ENCODE data around the gene EDEM3.

DNA sequence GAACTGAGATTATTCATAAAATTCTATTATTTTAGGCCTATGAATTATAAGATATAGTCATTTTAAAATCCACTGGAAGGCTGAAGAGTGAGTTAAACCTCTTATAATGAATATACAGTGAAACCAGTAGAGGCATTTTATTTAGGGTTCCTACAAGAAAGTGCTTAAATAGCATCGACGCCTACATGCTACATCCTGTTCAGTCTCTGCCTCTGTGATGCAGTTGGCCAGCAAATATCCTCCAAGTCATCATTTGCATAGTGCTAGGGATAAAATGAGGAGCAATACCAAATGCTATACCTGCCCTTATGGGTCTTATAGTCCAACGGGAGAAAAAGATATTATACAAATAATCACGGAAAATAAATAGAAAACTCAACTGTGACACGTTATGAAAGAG is 59.6 kb downstream of the EDEM3 start:
- TF ChIP-seq, protein P1, sequence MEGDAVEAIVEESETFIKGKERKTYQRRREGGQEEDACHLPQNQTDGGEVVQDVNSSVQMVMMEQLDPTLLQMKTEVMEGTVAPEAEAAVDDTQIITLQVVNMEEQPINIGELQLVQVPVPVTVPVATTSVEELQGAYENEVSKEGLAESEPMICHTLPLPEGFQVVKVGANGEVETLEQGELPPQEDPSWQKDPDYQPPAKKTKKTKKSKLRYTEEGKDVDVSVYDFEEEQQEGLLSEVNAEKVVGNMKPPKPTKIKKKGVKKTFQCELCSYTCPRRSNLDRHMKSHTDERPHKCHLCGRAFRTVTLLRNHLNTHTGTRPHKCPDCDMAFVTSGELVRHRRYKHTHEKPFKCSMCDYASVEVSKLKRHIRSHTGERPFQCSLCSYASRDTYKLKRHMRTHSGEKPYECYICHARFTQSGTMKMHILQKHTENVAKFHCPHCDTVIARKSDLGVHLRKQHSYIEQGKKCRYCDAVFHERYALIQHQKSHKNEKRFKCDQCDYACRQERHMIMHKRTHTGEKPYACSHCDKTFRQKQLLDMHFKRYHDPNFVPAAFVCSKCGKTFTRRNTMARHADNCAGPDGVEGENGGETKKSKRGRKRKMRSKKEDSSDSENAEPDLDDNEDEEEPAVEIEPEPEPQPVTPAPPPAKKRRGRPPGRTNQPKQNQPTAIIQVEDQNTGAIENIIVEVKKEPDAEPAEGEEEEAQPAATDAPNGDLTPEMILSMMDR (IDR thresholded peaks at IDR 0.05), result no peak
- TF ChIP-seq, protein P2, sequence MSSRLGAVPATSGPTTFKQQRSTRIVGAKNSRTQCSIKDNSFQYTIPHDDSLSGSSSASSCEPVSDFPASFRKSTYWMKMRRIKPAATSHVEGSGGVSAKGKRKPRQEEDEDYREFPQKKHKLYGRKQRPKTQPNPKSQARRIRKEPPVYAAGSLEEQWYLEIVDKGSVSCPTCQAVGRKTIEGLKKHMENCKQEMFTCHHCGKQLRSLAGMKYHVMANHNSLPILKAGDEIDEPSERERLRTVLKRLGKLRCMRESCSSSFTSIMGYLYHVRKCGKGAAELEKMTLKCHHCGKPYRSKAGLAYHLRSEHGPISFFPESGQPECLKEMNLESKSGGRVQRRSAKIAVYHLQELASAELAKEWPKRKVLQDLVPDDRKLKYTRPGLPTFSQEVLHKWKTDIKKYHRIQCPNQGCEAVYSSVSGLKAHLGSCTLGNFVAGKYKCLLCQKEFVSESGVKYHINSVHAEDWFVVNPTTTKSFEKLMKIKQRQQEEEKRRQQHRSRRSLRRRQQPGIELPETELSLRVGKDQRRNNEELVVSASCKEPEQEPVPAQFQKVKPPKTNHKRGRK (CRISPR knock-in tag; IDR thresholded peaks at IDR 0.05; ENCODE audit: borderline replicate concordance), result no peak
- TF ChIP-seq, protein P3, sequence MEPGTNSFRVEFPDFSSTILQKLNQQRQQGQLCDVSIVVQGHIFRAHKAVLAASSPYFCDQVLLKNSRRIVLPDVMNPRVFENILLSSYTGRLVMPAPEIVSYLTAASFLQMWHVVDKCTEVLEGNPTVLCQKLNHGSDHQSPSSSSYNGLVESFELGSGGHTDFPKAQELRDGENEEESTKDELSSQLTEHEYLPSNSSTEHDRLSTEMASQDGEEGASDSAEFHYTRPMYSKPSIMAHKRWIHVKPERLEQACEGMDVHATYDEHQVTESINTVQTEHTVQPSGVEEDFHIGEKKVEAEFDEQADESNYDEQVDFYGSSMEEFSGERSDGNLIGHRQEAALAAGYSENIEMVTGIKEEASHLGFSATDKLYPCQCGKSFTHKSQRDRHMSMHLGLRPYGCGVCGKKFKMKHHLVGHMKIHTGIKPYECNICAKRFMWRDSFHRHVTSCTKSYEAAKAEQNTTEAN (CRISPR knock-in tag; IDR thresholded peaks at IDR 0.05), result no peak
- TF ChIP-seq JUN (CRISPR knock-in tag; IDR thresholded peaks at IDR 0.05) (no peak), ZNF121 (CRISPR knock-in tag; IDR thresholded peaks at IDR 0.05) (no peak), SMAD3 (CRISPR knock-in tag; IDR thresholded peaks at IDR 0.05; ENCODE audit: borderline replicate concordance) (no peak)
